Neuronal stem cell (in vitro differentiated cells): ENCODE results near the gene SPNS2.

Experiments used
- DNase-seq: peaks from one replicate; pipeline ENCODE4 v3.0.0-alpha.2; 2013; ENCODE audit warnings: low spot score
- H2AFZ ChIP-seq: one replicate; pipeline ENCODE4 v1.6.1; 2013; ENCODE audit warnings: mild to moderate bottlenecking, low read length, inconsistent platforms
- H2AK5ac ChIP-seq: 2 replicates; pipeline ENCODE4 v1.6.1; 2013; ENCODE audit warnings: low read depth, mild to moderate bottlenecking, inconsistent platforms, low read length, moderate library complexity, mixed read lengths
- H2BK120ac ChIP-seq: 2 replicates; pipeline ENCODE4 v1.6.1; 2013; ENCODE audit warnings: low read depth, mild to moderate bottlenecking, inconsistent platforms, low read length, moderate library complexity, mixed read lengths
- H2BK12ac ChIP-seq: one replicate; pipeline ENCODE4 v1.6.1; 2013; ENCODE audit warnings: low read length, inconsistent platforms
- H2BK15ac ChIP-seq: 2 replicates; pipeline ENCODE4 v1.6.1; 2013; ENCODE audit warnings: mild to moderate bottlenecking, low read length, inconsistent platforms, mixed read lengths
- H2BK5ac ChIP-seq: one replicate; pipeline ENCODE4 v1.6.1; 2013; ENCODE audit warnings: inconsistent platforms, mild to moderate bottlenecking, low read length, moderate library complexity
- H3K14ac ChIP-seq: one replicate; pipeline ENCODE4 v1.6.1; 2013; ENCODE audit warnings: low read length, inconsistent platforms
- H3K18ac ChIP-seq: 2 replicates; pipeline ENCODE4 v1.6.1; 2013; ENCODE audit warnings: low read length, inconsistent platforms
- H3K23ac ChIP-seq: 2 replicates; pipeline ENCODE4 v1.6.1; 2013; ENCODE audit warnings: low read depth, mild to moderate bottlenecking, mixed read lengths, low read length, inconsistent platforms; ENCODE audit not compliant: poor library complexity
- H3K27ac ChIP-seq: replicated peaks from 3 replicates; pipeline ENCODE4 v1.5.1; 2013; ENCODE audit warnings: low read length, inconsistent platforms
- H3K27me3 ChIP-seq, 3 experiments: 2 replicates each; pipeline ENCODE4 v1.6.1; 2013; ENCODE audit warnings: low read length in 3 of 3, mild to moderate bottlenecking in 2 of 3, inconsistent platforms in 1 of 3, low read depth in 1 of 3, mixed read lengths in 1 of 3, moderate library complexity in 1 of 3; ENCODE audit not compliant: control insufficient read depth in 3 of 3, insufficient read depth in 3 of 3
- H3K36me3 ChIP-seq, 2 donors: replicated peaks in 1 of 2; 2 replicates each; pipeline ENCODE4 v1.6.1; 2013; ENCODE audit warnings: low read length in 2 of 2; ENCODE audit not compliant: control insufficient read depth in 2 of 2, insufficient read depth in 2 of 2
- H3K4ac ChIP-seq: 2 replicates; pipeline ENCODE4 v1.6.1; 2013; ENCODE audit warnings: inconsistent platforms, mild to moderate bottlenecking, low read length, moderate library complexity
- H3K4me1 ChIP-seq, 2 donors: 1 replicate in 1 of 2; 2 replicates in 1 of 2; pipeline ENCODE4 v1.6.1; 2013; ENCODE audit warnings: low read length in 2 of 2, low read depth in 1 of 2; ENCODE audit not compliant: control insufficient read depth in 2 of 2, insufficient read depth in 1 of 2
- H3K4me2 ChIP-seq: one replicate; pipeline ENCODE4 v1.6.1; 2013; ENCODE audit warnings: mild to moderate bottlenecking, low read length, inconsistent platforms; ENCODE audit not compliant: insufficient read depth, poor library complexity, severe bottlenecking
- H3K4me3 ChIP-seq, 2 donors: 2 replicates each; pipeline ENCODE4 v1.5.1; 2013; ENCODE audit warnings: low read length in 2 of 2, mild to moderate bottlenecking in 2 of 2, inconsistent platforms in 1 of 2, moderate library complexity in 1 of 2
- H3K79me1 ChIP-seq: one replicate; pipeline ENCODE4 v1.6.1; 2013; ENCODE audit warnings: low read depth, mild to moderate bottlenecking, inconsistent platforms, low read length, moderate library complexity
- H3K9ac ChIP-seq: one replicate; pipeline ENCODE4 v1.6.1; 2013; ENCODE audit warnings: mild to moderate bottlenecking, low read depth, low read length, inconsistent platforms; ENCODE audit not compliant: poor library complexity
- H3K9me3 ChIP-seq, 2 donors: replicated peaks in 1 of 2; 2 replicates each; pipeline versions ENCODE3 to v1.6.1; 2013; ENCODE audit warnings: low read length in 2 of 2, mild to moderate bottlenecking in 2 of 2, inconsistent platforms in 1 of 2, low read depth in 1 of 2, mixed read lengths in 1 of 2, moderate library complexity in 1 of 2; ENCODE audit not compliant: control insufficient read depth in 2 of 2, insufficient read depth in 1 of 2
- H4K8ac ChIP-seq: one replicate; pipeline ENCODE4 v1.6.1; 2013; ENCODE audit warnings: low read depth, mild to moderate bottlenecking, inconsistent platforms, low read length, moderate library complexity
- H4K91ac ChIP-seq: one replicate; pipeline ENCODE4 v1.6.1; 2013; ENCODE audit warnings: low read length, low read depth, mild to moderate bottlenecking, inconsistent platforms; ENCODE audit not compliant: poor library complexity
- WGBS, 2 donors: extraction: QIAGEN DNeasy Blood & Tissue Kit; methylation state at CpG; one replicate each; pipeline ENCODE4 v1.1.7; 2013; ENCODE audit warnings: missing lambda C conversion rate in 2 of 2, mixed read lengths in 1 of 2; ENCODE audit not compliant: insufficient read length in 2 of 2, insufficient replicate concordance in 1 of 2; ENCODE audit errors: extremely low coverage in 2 of 2; 5-methylcytosine and 5-hydroxymethylcytosine counted together

The SPNS2 gene

DNA sequence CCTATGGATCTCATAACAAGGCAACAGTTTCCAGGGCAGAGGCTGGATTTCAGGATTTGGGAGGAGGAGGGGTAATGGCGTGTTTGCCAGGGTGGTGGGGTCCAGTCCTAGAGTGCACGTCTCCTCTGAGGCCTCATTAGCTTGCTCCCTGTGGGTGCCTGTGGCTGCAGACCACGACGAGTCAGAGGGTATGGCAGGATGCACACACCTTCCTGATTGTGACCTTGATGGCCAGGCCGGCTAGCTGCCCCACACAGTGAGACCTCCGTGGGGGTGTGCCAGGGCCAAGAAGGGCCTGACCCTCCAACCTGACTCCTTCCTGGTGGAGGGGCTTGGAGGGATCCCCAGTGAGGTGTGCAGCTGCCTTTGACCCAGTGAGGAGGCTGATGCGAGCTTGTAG, 81.6 kb downstream of the SPNS2 start:
- H2BK5ac ChIP-seq = peak overlapping the region; percentile 60
- H2BK120ac ChIP-seq = no peak overlapping the region
- H3K23ac ChIP-seq = peak overlapping the region; percentile 73
- H2AK5ac ChIP-seq = peak overlapping the region; percentile 98
- no peak overlapping the region for H3K27ac ChIP-seq
- H4K8ac ChIP-seq = peak overlapping the region; percentile 65
- H3K9me3 ChIP-seq = peaks cover 0 to 2% of the 10 kb centered on the region in 2 donors
- H3K9ac ChIP-seq = no peak overlapping the region
- peak overlapping the region; percentile 82 for H3K14ac ChIP-seq
- peak overlapping the region; percentile 45 for H2BK15ac ChIP-seq
- no peak for DNase-seq
- no peak overlapping the region for H2BK12ac ChIP-seq
- H2AFZ ChIP-seq = no peak overlapping the region
- no peak overlapping the region for H3K4me2 ChIP-seq
- H3K4ac ChIP-seq = no peak overlapping the region
- no peak overlapping the region for H3K4me3 ChIP-seq
- no CpG with 5 or more reads among the region's 7 CpGs for WGBS, 2 donors
- H3K27me3 ChIP-seq = peaks cover 4 to 53% (median 19%) of the 10 kb centered on the region in 3 experiments
- peaks cover 24 to 33% of the 10 kb centered on the region in 2 donors for H3K4me1 ChIP-seq
- peaks cover 10% of the 10 kb centered on the region for H3K79me1 ChIP-seq
- no peaks in the 10 kb centered on the region for H3K36me3 ChIP-seq
- peak overlapping the region; percentile 71 for H3K18ac ChIP-seq
- no peak overlapping the region for H4K91ac ChIP-seq

DNA sequence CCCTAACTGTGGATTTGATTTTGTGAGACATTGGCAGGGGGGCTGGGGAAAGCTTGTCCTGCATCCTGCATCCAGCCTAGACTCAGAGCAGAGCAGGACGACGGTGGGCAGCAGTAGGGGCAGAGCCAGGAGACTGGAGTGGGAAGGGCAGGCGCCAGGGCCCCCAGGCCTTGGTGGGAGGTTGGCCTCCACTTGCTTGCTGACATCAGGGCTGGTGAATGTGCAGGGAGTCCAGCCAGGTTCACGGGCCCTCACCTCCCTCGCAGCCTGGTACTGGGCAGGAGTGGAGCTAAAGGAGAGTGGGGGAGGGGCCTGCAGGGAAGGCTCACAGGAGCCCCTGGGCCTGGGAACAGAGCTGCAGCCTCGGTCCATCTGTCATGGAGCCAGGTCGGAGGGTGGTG, 83.4 kb downstream of the SPNS2 start:
- Histone ChIP-seq H3K4me3 (no peak overlapping the region), H2BK5ac (peak overlapping the region; percentile 78), H4K91ac (peak overlapping the region; percentile 72), H3K18ac (peak overlapping the region; percentile 97), H2BK120ac (peak overlapping the region; percentile 54), H3K27me3 (peaks cover 4 to 72% (median 22%) of the 10 kb centered on the region in 3 experiments), H2BK15ac (peak overlapping the region; percentile 100), H3K14ac (peak overlapping the region; percentile 71), H3K9ac (peak overlapping the region; percentile 53), H3K27ac (no peak overlapping the region), H3K79me1 (peaks cover 10% of the 10 kb centered on the region), H3K4me1 (peaks cover 12 to 24% of the 10 kb centered on the region in 2 donors), H3K9me3 (peaks cover 0 to 2% of the 10 kb centered on the region in 2 donors), H3K4ac (peak overlapping the region; percentile 10), H4K8ac (peak overlapping the region; percentile 82), H2AFZ (no peak overlapping the region), H3K23ac (peak overlapping the region; percentile 55), H2AK5ac (peak overlapping the region; percentile 99), H3K4me2 (no peak overlapping the region), H3K36me3 (no peaks in the 10 kb centered on the region), H2BK12ac (peak overlapping the region; percentile 84)
- no peak for DNase-seq
- whole genome bisulfite sequencing, 2 donors = no CpG with 5 or more reads among the region's 7 CpGs

DNA sequence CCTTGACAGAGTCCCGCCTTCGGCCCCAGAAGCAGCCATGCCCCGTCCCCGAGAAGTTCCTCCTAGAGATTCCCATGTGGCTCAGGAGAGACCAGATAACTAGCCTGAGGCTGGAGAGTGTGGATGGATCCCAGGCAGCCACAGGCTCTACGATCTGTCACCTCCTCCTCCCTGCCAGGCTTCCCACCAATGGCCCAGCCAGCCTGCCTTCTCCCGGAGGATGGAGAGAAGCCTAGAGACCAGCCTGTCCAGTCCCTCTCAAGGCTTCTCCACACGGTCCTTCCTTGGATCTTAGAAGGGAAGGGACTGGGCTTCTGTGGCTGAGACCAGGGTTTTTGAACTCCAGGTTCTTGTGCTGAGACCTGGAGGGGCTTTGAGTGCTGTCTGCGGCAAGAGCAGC, 84.0 kb downstream of the SPNS2 start:
- Histone ChIP-seq H3K4me3 (no peak overlapping the region), H3K27ac (no peak overlapping the region), H3K4me1 (peaks cover 7 to 19% of the 10 kb centered on the region in 2 donors), H3K4ac (peak overlapping the region; percentile 28), H4K91ac (no peak overlapping the region), H3K23ac (no peak overlapping the region), H2BK12ac (peak overlapping the region; percentile 50), H3K36me3 (no peaks in the 10 kb centered on the region), H2BK15ac (peak overlapping the region; percentile 100), H3K4me2 (no peak overlapping the region), H2BK120ac (peak overlapping the region; percentile 47), H3K27me3 (peaks cover 4 to 77% (median 22%) of the 10 kb centered on the region in 3 experiments), H3K18ac (peak overlapping the region; percentile 97), H4K8ac (no peak overlapping the region), H3K9me3 (peaks cover 0 to 2% of the 10 kb centered on the region in 2 donors), H2BK5ac (peak overlapping the region; percentile 78), H3K9ac (peak overlapping the region; percentile 32), H2AFZ (no peak overlapping the region), H3K79me1 (peaks cover 10% of the 10 kb centered on the region), H3K14ac (no peak overlapping the region), H2AK5ac (peak overlapping the region; percentile 99)
- WGBS, 2 donors = no CpG with 5 or more reads among the region's 8 CpGs
- no peak for DNase-seq

DNA sequence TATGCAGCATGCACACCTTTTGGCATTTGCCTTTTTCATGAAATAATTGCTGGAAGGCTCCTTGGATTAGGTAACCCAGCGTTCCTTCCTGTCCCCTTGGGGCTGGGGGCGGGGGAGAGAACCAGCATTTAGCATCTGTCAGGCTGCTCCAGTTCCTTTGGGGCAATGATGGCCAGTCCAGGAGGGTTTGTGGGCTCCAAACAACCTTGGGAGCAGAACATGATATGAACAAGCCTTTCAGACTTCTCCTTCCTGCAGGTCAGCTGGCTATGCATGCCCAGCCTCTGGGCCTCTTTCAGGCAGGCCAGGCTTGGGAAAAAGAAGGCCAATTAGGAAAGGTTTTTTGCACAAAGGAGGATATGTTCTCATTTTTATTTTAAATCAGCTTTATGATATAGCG, 84.5 kb downstream of the SPNS2 start:
- H3K27ac ChIP-seq = no peak overlapping the region
- no peak overlapping the region for H4K8ac ChIP-seq
- peaks cover 0 to 2% of the 10 kb centered on the region in 2 donors for H3K9me3 ChIP-seq
- peak overlapping the region; percentile 100 for H2BK15ac ChIP-seq
- no peak overlapping the region for H3K4me3 ChIP-seq
- no peak overlapping the region for H2BK12ac ChIP-seq
- H3K4me2 ChIP-seq = no peak overlapping the region
- no peaks in the 10 kb centered on the region for H3K36me3 ChIP-seq
- peak overlapping the region; percentile 99 for H2AK5ac ChIP-seq
- peaks cover 7 to 19% of the 10 kb centered on the region in 2 donors for H3K4me1 ChIP-seq
- no peak overlapping the region for H4K91ac ChIP-seq
- no peak overlapping the region for H2BK120ac ChIP-seq
- peaks cover 10% of the 10 kb centered on the region for H3K79me1 ChIP-seq
- no CpG with 5 or more reads among the region's 3 CpGs for WGBS, 2 donors
- H3K23ac ChIP-seq = no peak overlapping the region
- DNase-seq = no peak
- no peak overlapping the region for H3K4ac ChIP-seq
- H3K27me3 ChIP-seq = peaks cover 4 to 83% (median 22%) of the 10 kb centered on the region in 3 experiments
- H3K18ac ChIP-seq = peak overlapping the region; percentile 56
- no peak overlapping the region for H2AFZ ChIP-seq
- no peak overlapping the region for H2BK5ac ChIP-seq
- H3K14ac ChIP-seq = no peak overlapping the region
- peak overlapping the region; percentile 32 for H3K9ac ChIP-seq
